ENCODE results near the gene BLID.

Gene BLID

DNA sequence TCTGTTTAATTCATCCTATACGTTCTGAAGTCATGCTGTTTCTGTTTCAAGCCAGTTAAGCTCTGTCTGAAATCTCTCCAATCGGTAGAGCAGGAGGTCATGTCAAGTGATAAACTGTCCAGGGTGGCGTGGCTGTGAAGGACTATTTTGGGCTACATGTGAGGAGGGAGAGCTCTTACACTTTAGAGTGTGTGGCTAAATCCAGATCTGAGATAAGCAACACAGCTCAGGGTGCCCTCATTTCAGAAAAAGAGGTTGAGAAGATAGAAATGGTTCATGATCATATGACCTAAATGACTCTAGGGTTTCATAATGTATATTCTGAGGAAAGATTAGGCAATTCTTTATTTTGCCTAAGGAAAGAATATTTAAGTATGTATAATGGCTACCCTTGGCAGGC is 8.4 kb downstream of the BLID start:
- FAIRE-seq, result no peak
- no peak for DNase-seq (ENCODE audit: insufficient read length, low spot score)

DNA sequence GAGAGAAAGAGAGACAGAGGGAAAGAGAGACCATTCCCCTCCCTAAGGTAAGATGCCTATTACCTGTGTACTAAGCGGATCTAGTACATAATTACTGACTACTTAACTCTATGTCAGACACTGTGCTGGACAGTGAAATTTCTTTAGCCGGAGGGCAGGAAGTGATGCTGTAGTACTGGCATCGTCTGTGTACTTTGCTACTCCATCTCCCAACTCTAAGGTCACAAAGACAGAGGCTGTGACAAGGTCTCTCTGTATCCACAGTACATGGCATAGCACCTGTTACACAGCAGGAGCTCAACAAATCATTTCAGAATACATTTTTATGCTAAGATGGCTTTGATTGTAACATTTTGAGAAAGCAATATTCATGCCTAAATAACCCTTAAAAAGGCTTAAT is 9.0 kb downstream of the BLID start:
- FAIRE-seq, result no peak
- DNase-seq (ENCODE audit: insufficient read length, low spot score), result no peak

GRCh38 chr11:122105044-122105758 is 10.8 kb downstream of the BLID start:
- no peak for FAIRE-seq

GRCh38 chr11:122104341-122104740 is 11.7 kb downstream of the BLID start:
- FAIRE-seq (no peak), DNase-seq (ENCODE audit: insufficient read length, low spot score) (no peak)

More at GRCh38 chr11:122105044-122105758, 10.8 kb downstream of the BLID start:
- no peak for DNase-seq (ENCODE audit: insufficient read length, low spot score)

DNA sequence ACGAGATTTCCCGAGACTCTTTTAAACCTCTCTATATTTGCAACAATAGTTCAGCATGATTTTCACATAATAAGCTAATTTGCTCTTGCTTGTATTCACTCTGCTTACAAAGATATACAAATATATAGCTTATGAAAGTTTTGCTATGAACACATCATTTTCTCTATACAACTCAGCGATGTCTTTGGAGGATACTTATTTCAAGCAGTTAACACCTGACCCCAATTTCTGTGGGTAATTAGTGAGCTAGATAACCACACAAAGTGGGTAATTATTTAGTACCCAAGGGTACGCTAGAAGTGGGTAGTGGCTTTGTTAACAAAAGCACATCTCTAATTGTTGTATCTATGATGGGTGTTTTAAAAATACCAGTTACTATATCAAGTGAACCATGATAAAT is 12.3 kb downstream of the BLID start:
- no peak for DNase-seq (ENCODE audit: insufficient read length, low spot score)
- FAIRE-seq, result no peak

DNA sequence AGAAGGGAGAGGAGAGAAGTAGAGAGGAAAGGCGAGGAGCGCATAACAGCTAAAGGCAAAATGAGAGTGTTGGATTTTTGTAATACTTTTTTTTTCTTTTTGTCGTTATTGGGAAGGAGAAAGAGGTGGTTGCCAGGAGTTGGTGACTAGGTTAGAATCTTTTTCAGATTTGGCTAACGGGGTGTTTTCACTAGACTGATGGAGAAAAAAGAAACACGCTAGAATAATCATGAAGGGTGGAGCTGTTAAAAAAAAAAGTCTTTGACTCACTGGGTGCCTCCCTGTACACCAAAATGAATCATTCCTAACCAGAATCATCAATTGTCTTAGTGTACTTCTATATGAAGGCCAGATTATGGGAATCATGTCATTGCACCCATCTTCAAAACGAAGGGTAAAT is 12.7 kb downstream of the BLID start:
- FAIRE-seq, result no peak
- no peak for DNase-seq (ENCODE audit: insufficient read length, low spot score)

- FAIRE-seq, result no peak
Observed at GRCh38 chr11:122102426-122102825, 13.6 kb downstream of the BLID start.

DNA sequence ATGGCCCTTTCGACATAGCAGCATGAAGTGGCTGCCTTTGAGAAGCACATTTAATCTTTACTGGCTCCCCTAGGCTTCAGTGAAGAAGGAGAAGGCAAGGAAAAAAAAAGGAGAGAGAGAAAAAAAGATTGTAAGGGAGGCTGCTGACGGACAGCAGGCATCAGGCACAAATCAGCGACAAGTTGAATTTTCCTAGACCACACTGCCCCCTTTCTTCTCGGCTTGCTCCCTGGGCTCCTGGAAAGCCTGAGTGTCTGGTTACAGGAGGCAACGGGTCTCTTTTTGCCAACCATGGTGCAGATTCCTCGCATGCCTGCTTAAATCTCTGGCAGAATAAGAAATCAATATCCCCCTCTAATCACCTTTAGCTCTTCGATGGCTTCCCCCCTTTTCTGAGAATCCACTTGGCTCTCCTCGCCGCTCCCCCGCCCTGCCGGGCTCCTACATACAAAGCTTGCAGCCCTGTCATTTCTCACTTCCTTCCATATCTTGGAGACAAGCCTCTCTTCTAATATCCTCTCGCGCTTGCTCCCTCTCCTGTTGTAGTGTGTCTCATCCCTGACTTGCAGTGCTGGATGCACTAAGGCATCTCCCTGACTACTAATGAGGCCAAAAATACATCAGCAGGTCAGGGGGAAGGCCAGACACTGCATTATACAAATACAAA is 14.3 kb downstream of the BLID start:
- no peak for FAIRE-seq
- DNase-seq (ENCODE audit: insufficient read length, low spot score), result no peak

More at GRCh38 chr11:122102426-122102825, 13.6 kb downstream of the BLID start:
- DNase-seq (ENCODE audit: insufficient read length, low spot score), result no peak

GRCh38 chr11:122100756-122101080 is 15.3 kb downstream of the BLID start:
- FAIRE-seq (no peak), DNase-seq (ENCODE audit: insufficient read length, low spot score) (no peak)

DNA sequence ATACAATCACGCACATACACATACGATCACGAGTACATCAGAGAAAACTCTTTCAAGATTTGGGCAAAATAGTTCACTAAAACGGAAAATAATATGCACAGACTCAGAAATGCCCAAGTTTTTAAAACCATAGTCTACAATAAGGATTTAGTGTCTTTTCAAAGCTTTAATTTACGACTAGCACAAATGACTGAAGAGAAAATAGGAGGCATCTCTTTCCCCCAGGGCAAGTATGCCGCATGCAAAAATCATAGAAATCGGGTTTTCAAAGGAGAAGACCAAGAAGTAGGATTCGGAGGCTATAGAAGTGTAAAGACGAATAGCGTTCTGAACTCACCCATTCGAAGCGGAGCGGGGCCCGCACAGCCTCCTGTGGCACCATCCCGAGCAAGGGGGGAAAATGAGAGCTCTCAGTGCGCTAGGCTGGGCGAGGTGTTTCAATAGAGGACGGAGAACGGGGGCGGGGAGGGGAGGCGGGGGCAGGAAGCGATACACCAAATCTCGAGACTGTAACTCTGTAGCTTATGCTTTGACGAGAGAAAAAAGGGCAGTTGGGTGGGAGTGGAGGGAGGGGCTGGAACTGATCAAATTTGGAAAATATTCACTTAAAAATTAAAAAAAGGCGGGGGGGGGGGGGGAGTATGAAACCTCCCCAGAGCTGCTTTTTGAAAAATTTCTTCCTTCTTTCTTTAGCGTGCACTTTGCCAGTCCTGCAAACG is 15.8 kb downstream of the BLID start:
- FAIRE-seq (no peak), DNase-seq (ENCODE audit: insufficient read length, low spot score) (no peak)

DNA sequence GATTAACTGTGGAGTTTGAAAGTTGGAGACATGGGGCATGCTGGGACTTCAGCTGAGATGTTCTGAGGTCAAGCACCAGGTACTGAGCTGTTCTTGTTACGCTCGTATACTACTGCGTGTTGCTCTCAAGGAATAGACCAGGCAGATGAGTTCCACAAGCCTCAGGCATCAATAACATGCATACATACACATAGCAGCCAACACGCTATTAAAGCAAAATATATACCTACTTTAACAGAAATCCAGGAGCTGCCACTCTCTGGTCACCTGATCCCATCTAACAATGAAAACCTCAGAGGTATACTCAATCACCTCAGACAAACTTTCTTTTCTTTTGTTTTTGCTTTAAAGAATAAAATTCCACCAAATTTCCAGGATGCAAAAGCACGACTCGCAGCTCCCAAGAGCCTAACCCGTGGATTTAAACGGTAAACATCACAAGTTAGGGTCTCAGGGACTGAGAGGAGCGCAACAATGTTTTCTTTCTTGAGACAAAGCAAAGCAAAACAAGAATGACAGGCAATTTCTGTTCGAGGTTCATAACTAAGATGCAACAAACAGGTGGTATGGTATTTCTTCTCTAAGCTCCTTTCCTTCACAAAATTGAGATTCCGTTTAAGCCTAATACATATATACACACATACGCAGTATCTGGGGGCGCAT is 16.5 kb downstream of the BLID start:
- FAIRE-seq (no peak), DNase-seq (ENCODE audit: insufficient read length, low spot score) (no peak)

DNA sequence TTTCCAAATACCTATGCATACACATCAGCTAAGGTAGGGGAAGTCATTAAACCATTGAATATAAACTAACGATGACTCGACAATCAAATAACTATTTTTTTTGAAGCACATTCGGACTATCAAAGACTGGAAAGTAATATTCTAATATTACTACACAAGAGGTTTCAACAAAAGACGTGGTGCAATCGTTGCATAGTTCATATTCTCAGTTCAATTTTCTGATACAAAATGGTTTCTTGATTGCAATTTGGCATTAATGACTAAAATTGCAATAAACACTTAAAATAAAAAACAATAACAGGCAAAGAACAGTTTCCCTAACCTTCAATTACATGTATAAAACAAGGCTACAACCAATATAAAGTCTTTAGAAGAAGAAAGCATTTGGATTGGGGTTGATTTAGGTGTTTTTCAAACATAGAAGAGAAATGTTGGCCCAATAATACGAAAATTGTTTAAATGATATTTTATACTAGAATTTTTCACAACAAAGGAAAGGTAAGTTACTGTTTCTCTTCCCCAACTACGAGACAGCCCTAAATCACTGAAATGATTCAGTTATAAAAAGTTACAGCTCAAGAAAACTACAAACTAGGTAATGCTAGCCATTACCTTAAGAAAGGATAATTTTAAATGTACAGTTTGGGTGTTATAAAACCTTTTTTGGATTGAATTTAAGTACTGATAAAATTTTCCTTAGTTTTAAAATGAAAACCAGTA is 17.6 kb downstream of the BLID start:
- FAIRE-seq (no peak), DNase-seq (ENCODE audit: insufficient read length, low spot score) (no peak)

- FAIRE-seq, result no peak
- DNase-seq (ENCODE audit: insufficient read length, low spot score), result no peak
Observed at GRCh38 chr11:122097419-122098001, 18.5 kb downstream of the BLID start.

DNA sequence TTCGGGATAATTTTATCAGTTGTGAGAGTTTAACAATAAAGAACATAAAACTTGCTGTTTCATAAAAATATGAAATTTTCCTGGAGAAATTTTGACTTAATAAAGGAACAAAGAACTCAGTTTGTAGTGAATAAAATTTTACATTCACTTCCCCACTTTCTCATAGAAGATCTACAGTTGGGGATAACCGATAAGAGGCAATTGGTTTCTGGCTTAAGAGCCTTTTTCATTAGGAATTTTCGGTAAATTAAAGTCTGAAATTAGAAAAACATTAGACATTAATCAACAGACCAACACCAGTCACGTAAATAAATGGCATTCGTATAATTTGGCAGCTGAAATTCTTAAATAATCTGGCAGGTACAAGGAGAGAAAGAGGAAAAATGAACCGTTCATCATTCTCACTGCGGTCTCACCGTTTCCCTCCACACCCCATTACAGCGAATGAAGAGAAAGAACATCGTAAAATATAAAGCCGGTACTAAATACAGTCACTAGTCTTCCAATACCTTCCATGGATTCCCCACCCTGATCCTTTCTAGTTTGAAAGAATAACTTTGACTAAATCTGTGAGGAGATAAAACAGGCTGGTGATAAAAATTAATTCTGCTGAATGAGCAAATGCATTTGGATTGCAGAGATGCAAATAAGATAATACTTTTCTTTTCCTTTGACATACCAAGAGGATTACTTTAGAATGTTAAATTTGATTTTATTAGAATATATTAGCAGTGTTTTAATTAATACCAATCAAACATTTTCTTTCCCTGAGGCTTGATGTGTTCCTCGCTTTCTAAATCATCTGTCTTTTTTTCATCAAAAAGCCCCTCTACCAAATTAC is 19.5 kb downstream of the BLID start:
- DNase-seq (ENCODE audit: insufficient read length, low spot score) (no peak), FAIRE-seq (no peak)

DNA sequence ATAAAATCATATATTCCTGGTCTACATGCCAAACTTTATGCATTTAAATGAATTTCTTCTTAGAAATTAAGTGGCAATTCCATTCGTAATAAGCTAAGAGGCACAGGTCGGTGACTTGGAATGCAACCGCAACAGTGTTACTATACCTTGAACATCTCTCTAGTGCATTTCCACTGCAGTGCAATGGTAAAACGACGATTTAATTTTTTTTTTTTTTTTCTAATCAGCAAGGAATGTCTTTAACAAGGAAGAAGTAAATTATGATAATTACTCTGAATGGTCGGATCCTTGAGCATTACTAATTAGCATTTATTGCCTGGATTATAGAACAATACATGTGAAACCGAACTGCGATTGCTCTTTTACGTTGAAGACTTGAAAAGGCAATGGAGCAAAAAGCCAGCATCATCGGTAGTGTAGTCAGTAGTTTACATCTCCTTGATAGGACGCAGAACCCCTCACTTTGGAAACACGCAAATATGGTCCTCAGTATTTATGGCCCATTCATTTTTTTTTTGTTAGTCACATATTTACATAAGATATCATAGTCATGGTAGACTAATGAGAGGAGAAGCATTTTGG is 20.2 kb downstream of the BLID start:
- FAIRE-seq, result no peak
- DNase-seq (ENCODE audit: insufficient read length, low spot score), result no peak

- FAIRE-seq, result no peak
- DNase-seq (ENCODE audit: insufficient read length, low spot score), result no peak
Observed at GRCh38 chr11:122094836-122095235, 21.2 kb downstream of the BLID start.

GRCh38 chr11:122093731-122094275 is 22.2 kb downstream of the BLID start:
- DNase-seq (ENCODE audit: insufficient read length, low spot score), result no peak
- no peak for FAIRE-seq

DNA sequence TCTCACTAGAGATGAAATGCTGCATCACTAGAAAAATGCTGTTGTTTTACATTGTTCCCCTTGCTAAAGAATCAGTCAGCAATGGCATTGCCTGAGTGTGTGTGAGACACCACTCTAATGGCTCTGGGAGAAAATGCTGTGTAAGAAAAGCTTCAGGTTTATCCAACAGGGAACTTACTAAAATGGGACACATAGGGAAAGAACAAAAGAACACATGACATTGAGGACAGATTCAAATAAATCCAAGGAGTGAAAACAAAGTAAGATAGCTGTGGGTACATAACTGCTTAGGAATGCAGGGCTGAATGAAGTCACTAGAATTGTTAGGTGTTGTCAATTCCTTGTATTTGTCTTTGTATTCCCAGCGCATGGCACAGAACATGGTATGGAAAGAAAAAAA is 24.2 kb downstream of the BLID start:
- FAIRE-seq, result no peak
- DNase-seq (ENCODE audit: insufficient read length, low spot score), result no peak

- FAIRE-seq (no peak), DNase-seq (ENCODE audit: insufficient read length, low spot score) (no peak)
Observed at GRCh38 chr11:122089111-122089510, 26.9 kb downstream of the BLID start.

All from GM19239 (cell line).